ENCODE data around the gene ACSM3.

The ACSM3 gene

GRCh38 chr16:20846551-20846950, 82.7 kb downstream of the ACSM3 start:
- Histone ChIP-seq H3K27ac (replicated peaks) (no peak overlapping the region), H3K27me3 (ENCODE audit: insufficient read depth, poor library complexity, severe bottlenecking) (no peaks in the 10 kb centered on the region), H3K4me3 (replicated peaks; ENCODE audit: insufficient read depth, low read length) (no peak overlapping the region)
- DNase-seq (ENCODE audit: low read depth in 1 of 2, low spot score in 1 of 2): no peak
- TF ChIP-seq, protein P1, sequence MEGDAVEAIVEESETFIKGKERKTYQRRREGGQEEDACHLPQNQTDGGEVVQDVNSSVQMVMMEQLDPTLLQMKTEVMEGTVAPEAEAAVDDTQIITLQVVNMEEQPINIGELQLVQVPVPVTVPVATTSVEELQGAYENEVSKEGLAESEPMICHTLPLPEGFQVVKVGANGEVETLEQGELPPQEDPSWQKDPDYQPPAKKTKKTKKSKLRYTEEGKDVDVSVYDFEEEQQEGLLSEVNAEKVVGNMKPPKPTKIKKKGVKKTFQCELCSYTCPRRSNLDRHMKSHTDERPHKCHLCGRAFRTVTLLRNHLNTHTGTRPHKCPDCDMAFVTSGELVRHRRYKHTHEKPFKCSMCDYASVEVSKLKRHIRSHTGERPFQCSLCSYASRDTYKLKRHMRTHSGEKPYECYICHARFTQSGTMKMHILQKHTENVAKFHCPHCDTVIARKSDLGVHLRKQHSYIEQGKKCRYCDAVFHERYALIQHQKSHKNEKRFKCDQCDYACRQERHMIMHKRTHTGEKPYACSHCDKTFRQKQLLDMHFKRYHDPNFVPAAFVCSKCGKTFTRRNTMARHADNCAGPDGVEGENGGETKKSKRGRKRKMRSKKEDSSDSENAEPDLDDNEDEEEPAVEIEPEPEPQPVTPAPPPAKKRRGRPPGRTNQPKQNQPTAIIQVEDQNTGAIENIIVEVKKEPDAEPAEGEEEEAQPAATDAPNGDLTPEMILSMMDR (IDR thresholded peaks at IDR 0.05; ENCODE audit: insufficient read depth, low read length): no peak
- TF ChIP-seq GABPA (IDR thresholded peaks at IDR 0.05; ENCODE audit: low read depth) (no peak), REST (IDR thresholded peaks at IDR 0.05; ENCODE audit: insufficient replicate concordance, low read depth) (no peak), POLR2AphosphoS5 (IDR thresholded peaks at IDR 0.05; ENCODE audit: low read depth) (no peak), SPI1 (IDR thresholded peaks at IDR 0.05; ENCODE audit: borderline replicate concordance, low read depth) (no peak)

Measured in HL-60 (cell line).